Amniotic stem cell (primary cell): ENCODE results near the gene GABRR2.

Experiments used
- DNase-seq: peaks from one replicate; lab custom pipeline; 2025; lab: John Stamatoyannopoulos, UW

GABRR2 gene

DNA sequence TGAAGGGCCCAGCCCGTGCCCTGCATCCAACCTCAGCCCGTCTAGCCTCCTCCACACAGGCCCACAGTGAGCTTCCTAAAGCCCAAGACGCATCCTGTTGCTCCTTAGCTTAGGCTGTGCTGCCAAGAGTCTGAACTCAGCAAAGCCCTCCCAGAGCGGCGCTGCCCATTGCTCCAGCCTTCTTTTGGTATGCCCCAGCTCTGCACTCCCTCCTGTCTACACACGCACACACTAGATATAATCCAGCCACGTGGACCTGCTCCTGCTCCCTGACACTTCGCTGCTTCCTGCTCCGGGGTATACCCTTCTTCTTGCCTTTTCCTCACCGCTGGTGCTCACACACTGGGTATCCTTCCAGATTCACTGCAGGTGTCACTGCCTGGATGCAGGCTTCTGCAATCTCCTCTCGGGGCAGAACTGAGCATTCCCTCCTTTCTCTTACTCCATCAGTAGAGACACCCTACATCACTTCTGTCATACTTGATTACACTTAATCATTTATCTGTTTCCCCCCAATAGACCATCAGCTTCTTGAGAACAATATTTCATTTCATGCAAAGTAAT is 23.8 kb downstream of the GABRR2 start:
- no peak for DNase-seq

DNA sequence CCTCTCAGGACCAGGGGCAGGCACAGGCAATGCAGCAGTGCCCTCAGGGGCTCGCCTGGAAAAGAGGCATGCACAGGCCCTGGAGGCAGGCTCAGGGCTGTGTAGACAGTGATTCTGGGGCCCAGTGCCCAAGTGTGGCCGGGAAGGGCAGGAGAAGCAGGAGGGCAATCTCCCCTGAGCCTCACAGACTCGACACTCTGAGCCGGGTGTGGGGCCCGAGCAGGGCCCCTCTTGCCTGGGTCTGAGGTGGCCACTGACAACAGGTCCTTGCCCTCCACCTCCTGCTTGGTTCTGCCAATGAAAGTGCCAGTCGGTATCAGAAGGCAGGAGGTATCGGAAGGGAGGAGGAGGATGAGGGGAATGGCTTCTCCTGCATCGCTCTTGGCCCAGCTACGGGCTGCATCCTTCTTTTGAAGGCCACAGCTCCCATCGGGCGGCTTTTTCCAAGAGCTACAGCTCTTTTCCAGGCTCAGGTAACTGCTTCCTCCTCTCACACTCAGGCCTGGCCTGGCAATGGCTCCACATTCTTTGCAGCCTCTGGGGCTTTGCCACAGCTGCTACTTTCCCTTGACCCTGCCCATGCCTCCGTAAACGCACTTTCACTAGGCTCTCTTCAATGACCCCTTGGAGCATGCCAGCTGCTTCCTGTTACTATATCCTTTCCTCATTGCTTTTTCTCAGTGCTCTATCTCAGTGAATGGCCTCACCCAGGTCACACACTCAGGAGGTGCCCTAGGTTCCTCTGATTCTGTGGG is 24.5 kb downstream of the GABRR2 start:
- no peak for DNase-seq

DNA sequence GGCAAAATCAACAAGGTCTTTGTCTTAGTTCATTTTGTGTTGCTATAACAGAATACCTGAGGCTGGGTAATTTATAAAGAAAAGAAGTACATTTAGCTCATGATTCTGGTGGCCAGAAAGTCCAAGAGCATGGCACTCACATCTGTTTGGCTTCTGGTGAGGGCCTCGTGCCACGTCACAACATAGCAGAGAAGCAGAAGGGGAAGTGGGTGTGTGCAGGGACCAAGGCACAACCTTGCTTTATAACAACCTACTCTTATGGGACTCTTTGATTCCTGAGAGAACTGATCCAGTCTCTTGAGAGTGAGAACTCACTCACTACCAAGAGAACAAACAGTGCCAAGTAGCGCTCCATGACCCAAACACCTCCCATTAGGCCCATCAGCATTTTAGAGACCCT is 25.4 kb downstream of the GABRR2 start:
- DNase-seq: no peak

DNA sequence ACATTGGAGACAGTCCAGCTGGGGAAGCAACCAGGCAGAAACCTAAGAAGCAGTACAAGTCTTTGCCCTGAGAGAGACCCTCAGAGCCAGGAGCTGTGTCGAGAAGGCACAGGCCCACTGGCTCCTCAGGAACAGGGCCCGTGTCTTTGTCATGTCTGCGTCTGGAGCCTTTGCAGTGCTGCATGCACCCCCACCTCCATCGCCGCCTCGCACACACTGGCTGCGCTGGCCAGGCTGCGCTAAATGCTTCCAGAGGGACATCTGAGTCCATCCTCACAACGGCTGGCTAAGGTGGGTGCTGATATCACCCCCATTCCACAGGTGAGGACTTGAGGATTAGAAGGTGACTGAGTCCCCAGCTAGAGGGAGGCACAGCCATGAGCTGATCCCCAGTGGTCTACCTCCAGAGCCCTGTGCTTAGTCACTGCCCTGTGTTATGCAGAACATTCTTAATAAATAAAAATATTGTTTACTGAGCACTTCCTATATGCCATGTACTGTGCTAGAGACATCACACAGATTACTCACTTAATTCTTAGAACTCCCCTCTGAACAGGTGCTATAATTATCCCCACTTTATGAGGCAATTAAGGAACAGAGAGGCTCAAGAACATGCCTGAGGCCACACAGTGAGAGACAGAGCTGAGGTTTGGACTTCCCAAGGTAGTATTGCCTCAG is 27.6 kb downstream of the GABRR2 start:
- DNase-seq: no peak

DNA sequence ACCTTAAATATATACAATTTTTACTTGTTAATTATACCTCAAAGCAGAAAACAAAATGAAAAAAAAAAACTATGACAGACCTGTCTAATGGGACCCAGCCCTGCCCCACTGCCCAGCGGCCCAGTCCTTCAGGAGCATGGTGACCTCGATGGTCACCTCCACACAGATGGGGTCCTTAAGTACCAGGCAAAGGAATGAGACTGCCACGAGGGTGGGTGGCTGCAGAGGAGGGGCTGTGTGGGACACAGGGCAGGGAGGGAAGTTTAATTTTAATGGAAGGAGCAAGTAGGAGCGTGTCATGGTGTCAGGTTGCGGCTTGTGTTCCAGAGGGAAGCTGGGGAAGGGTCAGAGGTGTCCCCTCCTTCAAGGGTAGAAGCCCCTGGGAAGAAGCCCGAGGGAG is 28.6 kb downstream of the GABRR2 start:
- no peak for DNase-seq

DNA sequence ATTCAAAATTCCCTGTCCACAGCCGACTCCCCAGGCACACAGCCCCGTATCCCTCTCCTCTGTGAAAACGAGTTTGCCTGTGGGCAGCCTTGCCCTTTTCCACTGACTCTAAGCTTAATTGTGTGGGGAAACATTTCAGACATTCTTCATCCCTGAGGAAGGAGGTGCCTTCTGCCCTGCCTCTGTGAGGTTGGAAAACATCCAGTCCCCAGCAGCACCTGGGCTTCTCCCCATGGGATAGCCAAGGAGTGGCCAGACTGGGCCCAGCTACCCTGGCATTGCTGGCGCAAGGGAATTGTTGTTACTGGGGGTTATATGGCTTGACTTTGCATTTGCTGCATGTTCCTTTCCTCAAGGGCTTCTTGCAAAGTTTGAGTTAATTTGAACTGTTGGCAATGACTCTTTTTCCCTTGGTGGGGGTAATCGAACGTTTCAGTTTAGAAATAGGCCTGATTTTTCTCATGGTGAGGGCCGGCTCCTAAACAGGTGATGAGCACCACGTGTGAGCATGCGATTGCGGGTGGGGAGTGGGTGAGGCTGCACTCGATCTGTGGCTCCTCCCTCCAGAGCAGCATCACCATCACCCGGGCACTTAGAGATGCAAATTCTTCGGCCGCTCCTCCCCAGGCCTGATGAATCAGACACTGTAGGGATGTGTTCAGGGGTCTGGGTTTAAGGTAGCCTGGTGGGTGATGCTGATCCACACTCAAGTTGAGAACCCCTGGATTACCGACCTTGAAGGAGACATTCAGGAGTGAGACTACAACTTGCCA is 29.9 kb downstream of the GABRR2 start:
- no peak for DNase-seq

DNA sequence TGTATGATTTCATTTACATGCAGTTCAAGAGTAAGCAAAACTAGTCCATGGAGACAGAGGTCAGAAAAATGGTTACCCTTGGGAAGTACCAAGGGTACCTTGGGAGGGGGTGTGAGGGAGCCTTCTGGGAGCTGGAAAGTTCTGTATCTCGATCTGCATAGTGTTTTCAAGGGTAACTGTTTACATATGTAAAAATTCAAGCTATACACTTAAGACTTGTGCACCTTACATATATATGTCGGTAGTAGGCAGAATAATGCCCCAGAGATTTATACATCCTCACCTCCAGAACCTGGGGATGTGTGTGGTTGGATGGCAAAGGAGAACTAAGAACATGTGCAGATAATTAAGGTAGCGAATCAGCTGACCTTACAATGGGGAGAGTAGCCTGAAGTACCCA is 31.0 kb downstream of the GABRR2 start:
- DNase-seq: no peak

DNA sequence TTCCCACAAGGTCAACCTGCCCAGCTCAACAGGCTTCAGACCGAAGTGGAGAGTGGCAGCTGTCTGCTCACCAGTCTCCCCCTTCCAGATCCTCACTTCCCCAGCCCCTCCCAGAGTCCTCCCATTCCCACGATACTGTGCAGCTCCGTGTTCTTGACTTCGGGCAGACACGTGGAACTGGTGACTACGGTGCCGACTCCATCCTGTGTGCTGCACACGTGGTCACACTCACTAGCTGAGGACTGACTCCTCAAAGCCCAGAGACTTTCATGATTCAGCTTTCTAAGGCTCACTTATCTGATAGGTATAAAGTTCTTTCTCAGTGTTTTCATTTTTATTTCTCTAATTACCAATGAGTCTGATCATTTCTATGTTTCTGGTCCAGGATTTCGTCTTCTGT is 32.4 kb downstream of the GABRR2 start:
- DNase-seq: no peak

DNA sequence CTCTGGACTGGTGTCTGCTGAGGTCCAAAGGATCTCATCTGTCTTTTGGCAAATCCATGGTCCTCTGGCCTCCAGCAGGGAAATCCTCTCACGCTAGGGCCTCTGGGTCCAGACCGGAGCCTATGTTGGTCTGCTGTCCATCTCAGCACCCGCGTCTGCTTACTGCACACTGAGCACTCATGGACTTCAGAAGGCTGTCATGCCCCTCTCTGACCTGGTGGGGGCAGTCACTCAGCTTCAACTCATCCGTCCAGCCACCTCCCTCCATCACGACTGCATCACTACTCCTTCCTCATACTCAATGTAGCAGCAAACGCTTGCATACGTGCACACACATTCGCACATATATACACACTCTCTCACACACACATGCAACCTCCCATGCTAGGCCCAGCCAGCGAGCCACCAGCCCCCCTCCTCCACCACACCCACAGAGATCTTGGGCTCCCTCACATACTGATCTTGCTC is 33.3 kb downstream of the GABRR2 start:
- DNase-seq: no peak

DNA sequence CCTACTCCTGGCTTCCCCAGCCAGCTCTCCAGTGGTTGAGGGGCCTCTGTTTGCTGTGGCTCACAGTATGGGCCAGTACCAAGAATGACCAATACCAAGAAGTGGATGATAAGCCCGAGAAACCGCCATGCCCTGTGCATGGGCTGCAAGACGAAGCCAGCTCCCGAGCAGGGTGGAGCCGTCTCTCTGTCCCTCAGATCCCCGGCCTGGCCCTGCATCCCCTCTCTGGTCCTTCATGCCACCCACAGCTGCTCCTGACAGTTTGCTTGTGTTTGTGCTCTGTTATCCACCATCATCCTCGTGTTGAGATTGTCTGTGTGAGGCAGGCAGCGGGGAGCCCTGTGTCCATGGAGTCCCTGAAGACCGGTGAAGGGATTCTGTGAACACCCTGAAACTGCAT is 36.1 kb downstream of the GABRR2 start:
- no peak for DNase-seq

DNA sequence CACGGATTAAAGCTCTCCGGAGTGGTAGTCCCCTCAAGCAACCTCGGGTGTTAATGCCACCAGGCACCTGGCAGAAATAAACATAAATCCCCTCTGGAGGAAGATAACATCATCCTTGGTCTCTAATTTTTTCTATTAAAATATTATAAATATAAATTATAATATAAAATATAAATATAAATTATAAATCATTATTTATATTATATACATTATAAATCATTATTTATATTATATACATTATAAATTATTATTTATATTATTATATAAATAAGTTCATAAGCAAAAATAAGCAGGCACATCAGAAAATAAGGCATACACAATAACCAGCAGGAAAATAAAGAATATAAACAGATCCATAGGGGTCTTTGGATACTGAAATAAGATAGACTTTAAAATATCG is 39.2 kb downstream of the GABRR2 start:
- no peak for DNase-seq

DNA sequence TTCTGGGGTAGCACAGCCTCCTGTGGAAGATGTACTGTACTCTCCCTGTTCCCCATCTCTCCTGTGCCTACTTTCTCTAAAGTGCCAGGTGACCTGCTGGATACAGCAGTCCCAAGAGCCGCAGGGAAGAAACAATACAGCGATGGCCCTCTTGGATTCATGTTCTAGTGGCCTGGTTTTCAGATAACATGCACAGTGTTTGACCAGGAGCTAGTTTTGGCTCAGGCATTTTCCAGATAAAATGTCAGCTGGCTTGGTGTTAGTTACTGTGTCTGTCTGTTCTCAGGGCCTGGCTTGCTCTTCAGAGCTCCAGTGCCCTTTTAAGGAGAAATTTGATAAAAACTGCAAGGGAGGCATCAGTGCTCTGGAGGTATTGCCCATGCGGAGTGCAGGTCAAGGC is 41.3 kb downstream of the GABRR2 start:
- DNase-seq: no peak

DNA sequence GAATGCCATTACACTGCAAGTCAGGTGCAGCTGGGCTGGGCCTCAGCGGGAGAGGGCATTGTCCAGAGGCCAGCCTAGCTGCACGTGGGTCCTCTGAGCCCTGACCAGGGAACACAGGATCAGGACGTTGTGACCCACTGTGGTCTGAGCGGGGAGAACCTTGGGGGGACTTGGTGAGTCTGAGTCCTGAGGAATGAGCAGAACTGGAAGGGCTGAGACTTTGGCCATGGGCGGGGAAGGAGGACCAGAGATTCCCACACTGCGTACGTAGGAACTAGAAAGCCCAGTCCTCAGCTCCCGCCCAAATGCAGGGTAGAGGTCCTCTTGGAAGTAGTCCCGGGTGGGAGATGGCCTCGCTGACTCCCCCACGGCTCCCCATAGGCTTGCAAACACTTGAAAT is 42.5 kb downstream of the GABRR2 start:
- no peak for DNase-seq

DNA sequence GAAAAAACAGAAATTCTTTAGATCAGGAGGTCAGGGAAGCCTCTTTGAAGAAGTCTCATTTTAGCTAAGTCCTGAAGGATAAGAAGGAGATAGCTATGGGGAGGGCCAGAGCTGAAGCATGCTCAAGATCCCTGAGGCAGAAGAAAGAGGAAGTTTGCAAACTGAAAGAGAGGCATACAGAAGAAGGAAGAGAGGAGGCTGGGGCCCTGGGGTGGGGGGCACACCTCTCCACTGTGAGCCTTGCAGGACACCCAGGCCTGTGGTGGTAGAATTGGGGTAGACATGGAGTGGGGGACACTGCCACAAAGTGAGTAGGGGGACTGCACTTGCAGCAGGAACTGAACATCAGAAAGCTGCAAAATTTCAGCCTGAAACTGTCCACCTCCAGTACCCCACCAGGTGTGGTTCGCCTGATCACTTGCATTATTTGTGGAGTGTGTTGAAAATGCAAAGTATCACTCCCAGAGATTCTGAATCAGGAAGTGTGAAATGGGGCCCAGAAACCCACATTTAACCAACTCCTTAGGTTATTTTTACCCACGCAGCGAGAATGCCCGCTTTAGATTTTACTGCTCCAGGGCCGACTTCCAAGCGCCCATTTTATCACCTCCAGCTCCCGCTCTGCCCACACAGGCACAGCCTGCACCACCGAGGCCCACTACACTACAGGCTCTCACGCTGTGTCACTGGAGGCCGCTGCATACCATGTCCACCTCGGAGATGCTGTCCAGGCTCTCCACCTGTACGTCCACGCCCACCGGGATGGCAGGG is 44.0 kb downstream of the GABRR2 start:
- no peak for DNase-seq

DNA sequence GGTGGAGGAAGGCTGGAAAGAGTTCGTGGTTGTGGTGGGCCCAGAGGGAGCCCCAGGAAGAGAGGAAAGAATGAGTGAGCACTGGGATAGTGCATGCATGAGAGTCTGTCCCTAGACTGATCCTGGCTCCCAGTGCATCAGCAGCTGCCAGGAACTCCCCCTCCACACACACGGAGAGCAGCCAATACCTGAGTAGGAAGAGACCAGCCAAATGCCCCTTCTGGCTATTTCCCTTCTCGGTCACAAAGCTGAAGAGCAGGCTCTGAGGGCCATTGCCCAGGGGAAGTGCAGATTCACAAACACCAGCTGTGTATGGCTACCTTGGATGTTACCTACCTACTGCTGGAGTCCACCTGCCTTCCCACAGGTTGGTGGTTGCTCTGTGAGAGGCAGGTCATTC is 45.1 kb downstream of the GABRR2 start:
- DNase-seq: no peak

DNA sequence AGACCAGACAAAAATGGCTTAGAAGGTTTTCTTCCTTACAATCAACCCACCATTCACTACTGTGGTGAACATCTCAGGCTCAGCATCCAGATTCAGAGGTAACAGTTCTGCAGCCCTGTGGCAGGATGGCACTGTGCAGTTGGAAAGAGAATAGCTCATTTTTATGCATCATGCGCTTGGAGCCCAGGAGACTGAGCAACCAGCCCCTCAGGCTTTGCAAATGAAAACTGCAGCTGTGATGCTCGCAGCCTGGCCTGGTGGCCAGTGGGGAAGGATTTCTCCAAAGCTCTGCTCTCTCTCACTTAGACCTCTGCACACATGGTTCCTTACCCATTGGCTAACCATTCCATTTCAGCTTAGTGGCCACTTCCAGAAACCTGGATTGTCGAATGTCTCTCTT is 45.8 kb downstream of the GABRR2 start:
- no peak for DNase-seq

DNA sequence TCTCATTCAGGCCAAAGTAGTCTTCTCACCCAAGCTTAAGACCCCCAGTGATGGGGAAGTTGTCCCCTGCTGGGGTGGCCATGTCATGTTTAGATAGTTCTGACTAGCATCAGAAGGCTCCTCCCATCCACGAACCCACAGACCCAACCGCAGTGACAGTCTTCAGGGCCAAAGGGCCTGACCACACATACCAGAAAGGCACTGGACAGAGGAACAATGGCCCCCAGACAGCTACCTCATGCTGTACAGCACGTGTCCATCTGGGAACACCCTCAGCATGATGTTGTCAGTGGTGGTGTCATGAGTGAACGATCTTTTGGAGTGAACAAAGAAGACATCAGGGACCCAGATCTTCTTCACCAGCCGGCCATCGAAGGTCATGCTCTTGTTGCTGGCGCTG is 46.3 kb downstream of the GABRR2 start:
- no peak for DNase-seq

DNA sequence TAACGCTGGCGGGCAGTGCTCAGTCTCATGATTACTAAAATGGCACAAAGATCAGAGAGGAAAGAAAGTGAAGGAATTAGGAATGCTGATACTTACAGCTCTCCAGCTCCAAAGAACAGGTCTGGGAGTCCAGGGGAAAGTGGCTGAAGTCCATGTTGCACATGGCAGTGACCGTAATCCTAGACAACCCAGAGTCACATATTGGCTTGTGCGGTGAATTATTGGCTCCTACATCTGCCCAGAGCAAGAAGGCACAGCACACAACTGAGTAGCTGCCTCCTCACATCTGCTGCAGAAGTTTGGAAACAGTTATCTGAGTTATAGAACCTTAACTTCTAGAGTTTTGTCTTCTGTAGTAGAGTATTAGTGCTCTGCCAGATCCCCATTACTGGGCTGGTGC is 47.2 kb downstream of the GABRR2 start:
- no peak for DNase-seq

DNA sequence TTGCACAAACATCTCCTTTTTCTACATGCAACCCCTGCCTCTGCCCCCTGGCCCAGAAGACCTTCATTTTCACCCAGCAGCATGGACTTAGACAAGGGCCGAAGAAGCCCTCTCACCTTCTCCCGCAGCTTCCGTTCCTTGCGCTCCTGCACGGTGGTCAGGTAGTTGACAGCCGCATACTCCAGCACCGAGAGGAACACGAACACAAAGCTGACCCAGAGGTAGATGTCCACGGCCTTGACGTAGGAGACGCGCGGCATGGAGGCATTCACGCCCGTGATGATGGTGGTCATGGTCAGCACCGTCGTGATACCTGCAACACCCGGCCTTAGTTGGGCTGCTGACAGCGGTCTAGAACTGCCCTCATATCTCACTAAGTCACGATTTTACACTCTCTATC is 50.8 kb downstream of the GABRR2 start:
- no peak for DNase-seq

DNA sequence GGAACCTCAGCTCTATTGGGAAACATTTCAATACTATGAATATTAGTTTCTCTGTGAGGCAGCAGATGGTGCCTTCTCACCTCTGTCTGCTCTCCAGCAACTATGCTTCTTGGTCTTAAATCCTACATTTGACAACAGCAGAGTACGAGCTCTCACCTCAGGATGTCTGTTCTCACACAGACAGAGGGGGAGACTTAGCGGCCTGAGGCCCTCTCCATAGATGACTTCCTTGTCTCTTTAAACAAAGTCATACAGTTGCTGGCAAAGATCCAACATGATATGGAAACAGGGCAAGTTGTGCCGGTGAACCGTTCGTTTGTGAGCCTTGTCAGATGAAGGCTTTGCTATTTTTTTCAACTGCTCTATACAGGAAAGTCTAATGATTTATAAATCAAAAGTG is 54.3 kb downstream of the GABRR2 start:
- no peak for DNase-seq

DNA sequence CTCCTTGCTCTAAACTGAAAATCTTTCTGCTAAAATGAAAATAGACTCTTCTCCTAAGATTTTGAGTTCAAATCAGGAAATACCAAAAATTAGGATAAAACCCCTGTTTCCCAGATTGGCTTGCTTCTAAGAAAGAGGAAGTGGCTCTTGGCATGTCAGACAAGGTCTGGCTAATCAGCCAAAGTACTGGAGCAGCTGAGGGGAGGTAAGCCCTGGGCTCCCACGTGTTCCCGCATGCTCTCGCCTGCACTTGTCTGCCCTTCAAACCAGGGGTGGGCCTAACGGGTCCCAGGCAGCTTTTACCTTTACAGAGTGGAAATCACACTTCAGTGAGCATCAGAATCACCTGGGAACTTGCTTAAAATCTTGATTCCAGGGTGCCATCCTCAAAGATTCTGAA is 54.8 kb downstream of the GABRR2 start:
- DNase-seq: no peak

DNA sequence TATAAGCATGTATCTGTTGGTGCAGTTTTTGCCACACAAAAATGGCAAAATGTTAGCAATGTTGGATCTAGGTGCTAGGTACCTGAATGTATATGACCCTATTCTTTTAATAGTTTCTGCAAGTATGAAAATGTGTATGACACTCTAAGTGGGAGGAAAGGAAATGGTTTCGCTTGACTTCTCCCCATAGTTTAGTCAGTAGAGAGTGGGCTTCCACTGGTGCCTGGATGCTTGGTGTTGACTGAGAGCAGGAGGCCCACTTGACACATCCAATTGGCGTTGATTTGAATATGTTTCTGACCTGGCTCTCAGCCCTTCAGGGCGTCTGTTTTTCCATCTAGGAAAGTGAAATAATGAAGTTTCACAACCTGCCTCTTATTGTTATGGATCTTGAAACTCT is 56.2 kb downstream of the GABRR2 start:
- no peak for DNase-seq
